Kidney epithelial cell (primary cell): ENCODE measurements around the gene ANKMY1. TPM values are rescaled to one million over a fixed set of nuclear protein-coding genes. Genes with fewer than 3 reads are reported as not detected.

Source experiments
- DNase-seq: peaks from one replicate; pipeline ENCODE4 v3.0.0-alpha.2; 2010; ENCODE audit warnings: low read depth
- H3K27me3 ChIP-seq: 2 replicates; pipeline ENCODE4 v1.6.0; 2011; ENCODE audit warnings: low read length; ENCODE audit not compliant: control insufficient read depth, insufficient read depth
- H3K36me3 ChIP-seq: 2 replicates; pipeline ENCODE4 v1.5.1; 2011; ENCODE audit warnings: low read length; ENCODE audit not compliant: control insufficient read depth, insufficient read depth
- H3K4me3 ChIP-seq: 2 replicates; pipeline ENCODE4 v1.5.1; 2011; ENCODE audit warnings: low read depth, mild to moderate bottlenecking, control low read depth, low read length
- CTCF ChIP-seq: IDR thresholded peaks from 2 replicates; pipeline ENCODE4 v1.5.1; 2011; ENCODE audit warnings: mild to moderate bottlenecking, moderate library complexity, low read length, control low read depth, inconsistent platforms; ENCODE audit not compliant: insufficient read depth, poor library complexity, severe bottlenecking
- total RNA-seq: library from RNA; depleted of rRNA; stranded (reverse); fragments of >200 nt; gene quantifications from 2 replicates; pipeline ENCODE4 v1.2.3, GENCODE V29; 2015

Gene ANKMY1
- total RNA-seq, 1 donor from 2014 or later, result 7.1 TPM

GRCh38 chr2:240467149-240467642 is 90.6 kb downstream of the ANKMY1 start:
- Histone ChIP-seq H3K27me3 (no peaks in the 10 kb centered on the region), H3K4me3 (no peak overlapping the region), H3K36me3 (no peaks in the 10 kb centered on the region)
- no peak for DNase-seq
- no peak for TF ChIP-seq CTCF

DNA sequence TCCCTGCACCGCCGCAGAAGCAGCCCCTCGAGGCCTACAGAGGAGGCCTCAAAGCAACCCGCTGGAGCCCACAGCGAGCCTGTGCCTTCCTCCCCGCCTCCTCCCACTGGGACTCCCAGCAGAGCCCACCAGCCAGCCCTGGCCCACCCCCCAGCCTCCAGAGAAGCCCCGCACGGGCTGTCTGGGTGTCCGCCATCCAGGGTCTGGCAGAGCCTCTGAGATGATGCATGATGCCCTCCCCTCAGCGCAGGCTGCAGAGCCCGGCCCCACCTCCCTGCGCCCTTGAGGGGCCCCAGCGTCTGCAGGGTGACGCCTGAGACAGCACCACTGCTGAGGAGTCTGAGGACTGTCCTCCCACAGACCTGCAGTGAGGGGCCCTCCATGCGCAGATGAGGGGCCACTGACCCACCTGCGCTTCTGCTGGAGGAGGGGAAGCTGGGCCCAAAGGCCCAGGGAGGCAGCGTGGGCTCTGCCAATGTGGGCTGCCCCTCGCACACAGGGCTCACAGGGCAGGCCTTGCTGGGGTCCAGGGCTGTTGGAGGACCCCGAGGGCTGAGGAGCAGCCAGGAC is 91.1 kb downstream of the ANKMY1 start:
- H3K27me3 ChIP-seq, result no peaks in the 10 kb centered on the region
- no peak for DNase-seq
- no peaks in the 10 kb centered on the region for H3K36me3 ChIP-seq
- TF ChIP-seq CTCF, result no peak
- H3K4me3 ChIP-seq, result no peak overlapping the region

GRCh38 chr2:240465765-240466578 is 91.8 kb downstream of the ANKMY1 start:
- H3K36me3 ChIP-seq, result no peaks in the 10 kb centered on the region
- no peak for DNase-seq
- no peak overlapping the region for H3K4me3 ChIP-seq
- no peak for TF ChIP-seq CTCF
- H3K27me3 ChIP-seq, result no peaks in the 10 kb centered on the region

GRCh38 chr2:240465268-240465764 is 92.5 kb downstream of the ANKMY1 start:
- no peak for TF ChIP-seq CTCF
- no peaks in the 10 kb centered on the region for H3K36me3 ChIP-seq
- no peaks in the 10 kb centered on the region for H3K27me3 ChIP-seq
- H3K4me3 ChIP-seq, result no peak overlapping the region
- no peak for DNase-seq

DNA sequence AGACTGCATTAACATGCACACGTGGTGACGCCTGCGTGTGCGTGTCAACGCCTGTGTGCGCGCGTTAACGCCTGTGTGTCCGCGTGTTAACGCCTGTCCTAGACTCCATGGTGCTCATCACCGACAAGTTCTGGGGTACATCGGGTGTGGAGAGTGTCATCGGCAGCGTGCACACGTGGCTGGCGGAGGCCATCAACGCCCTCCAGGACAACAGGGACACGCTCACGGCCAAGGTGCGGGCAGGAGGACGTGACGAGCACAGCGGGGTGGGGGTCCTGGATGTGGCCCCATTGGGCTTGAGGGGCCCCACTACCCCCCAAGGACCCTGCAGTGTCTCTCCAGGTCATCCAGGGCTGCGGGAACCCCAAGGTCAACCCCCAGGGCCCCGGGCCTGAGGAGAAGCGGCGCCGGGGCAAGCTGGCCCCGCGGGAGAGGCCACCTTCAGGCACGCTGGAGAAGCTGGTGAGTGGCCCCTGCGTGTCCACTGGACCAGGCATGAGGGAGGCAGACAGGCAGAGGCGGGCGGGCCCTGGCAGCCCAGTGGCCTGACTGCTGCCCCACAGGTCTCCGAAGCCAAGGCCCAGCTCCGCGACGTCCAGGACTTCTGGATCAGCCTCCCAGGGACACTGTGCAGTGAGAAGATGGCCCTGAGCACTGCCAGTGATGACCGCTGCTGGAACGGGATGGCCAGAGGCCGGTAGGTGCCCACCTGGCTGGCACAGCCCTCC is 93.1 kb downstream of the ANKMY1 start:
- DNase-seq, result no peak
- Histone ChIP-seq H3K4me3 (no peak overlapping the region), H3K36me3 (no peaks in the 10 kb centered on the region), H3K27me3 (no peaks in the 10 kb centered on the region)
- no peak for TF ChIP-seq CTCF
